ENCODE results near the gene ERVV-1.
"Not testable (repeated sequence)": the region's sequence is repeated elsewhere in the genome, so short reads cannot be mapped to it uniquely, and the experiment has no call there.

Gene ERVV-1

DNA sequence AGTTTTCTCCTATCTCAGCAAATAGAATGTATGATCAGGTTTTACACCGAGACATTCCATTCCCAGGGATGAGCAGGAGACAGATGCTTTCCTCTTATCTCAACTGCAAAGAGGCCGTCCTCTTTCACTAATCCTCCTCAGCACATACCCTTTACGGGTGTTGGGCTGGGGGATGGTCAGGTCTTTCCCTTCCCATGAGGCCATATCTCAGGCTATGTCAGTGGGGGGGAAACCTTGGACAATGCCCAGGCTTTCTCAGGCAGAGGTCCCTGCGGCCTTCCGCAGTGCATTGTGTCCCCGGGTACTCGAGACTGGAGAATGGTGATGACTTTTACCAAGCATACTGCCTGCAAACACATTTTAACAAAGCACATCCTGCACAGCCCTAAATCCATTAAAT is 14.6 kb downstream of the ERVV-1 start:
- DNase-seq (ENCODE audit: low spot score): not testable (repeated sequence)

DNA sequence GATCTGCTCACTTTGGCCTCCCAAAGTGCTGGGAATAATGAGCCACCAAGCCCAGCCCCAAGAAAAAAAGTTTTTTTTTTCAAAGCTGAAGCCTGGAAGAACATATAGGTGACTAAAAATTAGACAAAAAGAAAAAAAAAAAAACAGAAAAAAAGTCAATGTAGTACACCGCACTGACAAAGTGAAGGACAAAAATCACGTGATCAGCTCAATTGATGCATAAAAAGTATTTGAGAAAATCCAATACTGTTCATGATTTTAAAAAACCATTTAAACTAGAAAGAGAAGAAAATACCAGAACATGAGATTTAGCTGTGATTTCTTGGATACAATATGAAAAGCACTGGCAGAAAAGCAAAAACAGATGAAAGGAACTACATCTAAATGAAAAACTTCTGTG is 20.3 kb downstream of the ERVV-1 start:
- DNase-seq (ENCODE audit: low spot score): no peak

DNA sequence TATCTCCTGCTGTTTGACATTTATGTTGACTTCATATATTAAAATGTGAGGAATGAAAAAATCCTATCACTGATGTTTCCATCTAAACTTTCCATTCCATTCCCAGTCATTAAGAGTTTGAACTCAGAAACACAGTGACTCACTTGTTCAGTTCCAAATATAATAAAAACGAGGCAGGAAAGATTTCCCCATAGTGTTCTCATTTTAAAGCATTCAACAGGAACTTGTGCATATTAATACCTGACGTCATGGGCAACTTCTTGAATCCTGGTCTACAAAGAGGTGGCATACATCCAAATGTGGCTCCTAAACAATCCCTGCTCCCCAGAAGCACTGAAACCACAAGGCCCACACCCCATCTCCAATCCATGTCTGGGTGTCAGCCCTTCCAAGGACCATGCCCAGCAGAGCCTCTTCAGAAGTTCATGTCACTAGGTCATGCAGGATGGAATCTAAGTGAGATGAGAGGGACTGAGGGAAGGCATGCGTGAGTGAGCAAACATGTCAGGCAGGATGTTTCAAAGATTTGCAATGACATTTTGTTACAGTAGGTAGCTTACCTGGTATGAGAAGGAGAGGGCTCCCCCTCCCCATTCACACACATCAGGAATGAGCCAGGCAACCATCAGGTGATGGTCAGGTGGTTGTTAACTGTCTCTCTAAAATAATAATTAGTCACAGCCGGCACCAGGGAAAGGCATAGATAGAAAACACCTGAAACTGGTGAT is 21.4 kb downstream of the ERVV-1 start:
- DNase-seq (ENCODE audit: low spot score): no peak

DNA sequence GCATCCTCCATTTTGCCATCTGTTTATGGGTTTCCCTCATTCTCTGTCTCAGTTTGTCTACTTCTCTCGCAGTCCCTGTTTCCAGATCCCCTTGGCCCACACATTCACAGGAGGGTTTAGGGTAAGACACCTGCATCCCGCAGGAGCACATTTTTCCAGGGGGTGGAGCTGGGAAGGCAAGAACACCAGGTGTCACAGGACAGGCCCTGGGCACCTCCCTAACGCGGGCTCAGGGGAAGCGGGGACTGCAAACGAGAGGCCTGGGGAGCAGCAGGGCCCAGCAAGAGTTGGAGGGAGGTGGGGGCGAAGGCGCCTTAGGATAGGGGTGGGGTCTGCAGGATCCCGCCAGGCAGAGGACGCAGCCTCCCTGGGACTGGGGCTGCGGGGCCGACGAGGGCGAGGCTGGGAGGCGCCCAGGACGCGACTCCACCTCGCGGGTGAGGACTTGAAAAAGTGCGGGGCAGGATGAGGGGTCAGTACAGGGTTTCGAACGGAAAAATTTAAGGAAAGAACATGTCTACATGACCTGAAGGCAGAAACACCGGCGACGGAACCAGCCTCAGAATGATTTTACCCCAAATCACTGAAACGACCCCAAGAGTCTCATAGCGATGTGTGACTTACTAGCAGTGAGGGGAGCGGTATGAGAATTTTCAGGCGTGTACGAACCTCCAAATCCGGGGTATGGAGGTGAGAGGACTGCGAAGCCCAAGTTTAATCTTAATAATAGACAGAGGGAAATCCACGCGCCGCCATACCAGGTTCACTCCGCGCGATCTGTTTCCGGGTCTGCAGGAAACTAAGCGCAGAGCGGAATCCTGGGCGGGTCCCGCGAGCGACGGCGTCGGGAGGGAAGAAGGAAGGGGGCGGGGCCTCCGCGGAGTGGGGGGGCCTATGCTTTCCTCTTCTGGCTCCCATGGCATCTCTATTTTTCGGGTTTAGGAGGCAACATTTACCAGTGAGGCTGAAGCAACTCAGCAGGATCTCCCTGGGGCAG is 23.7 kb downstream of the ERVV-1 start:
- DNase-seq (ENCODE audit: low spot score): no peak

DNA sequence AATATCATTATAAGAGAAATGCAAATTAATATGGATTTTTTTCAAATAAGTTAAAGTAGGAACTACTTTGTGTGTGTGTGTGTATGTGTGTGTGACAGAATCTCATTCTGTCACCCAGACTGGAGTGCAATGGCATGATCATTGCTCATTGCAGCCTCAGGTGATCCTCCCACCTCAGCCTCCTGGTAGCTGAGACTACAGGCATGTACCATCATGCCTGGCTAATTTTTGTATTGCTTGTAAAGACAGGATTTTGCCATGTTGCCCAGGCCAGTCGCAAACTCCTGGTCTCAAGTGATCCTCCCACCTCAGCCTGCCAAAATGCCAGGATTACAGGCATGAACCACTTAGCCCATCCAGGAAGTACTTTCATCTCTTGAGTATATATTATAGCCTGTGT is 27.6 kb downstream of the ERVV-1 start:
- DNase-seq (ENCODE audit: low spot score): no peak

DNA sequence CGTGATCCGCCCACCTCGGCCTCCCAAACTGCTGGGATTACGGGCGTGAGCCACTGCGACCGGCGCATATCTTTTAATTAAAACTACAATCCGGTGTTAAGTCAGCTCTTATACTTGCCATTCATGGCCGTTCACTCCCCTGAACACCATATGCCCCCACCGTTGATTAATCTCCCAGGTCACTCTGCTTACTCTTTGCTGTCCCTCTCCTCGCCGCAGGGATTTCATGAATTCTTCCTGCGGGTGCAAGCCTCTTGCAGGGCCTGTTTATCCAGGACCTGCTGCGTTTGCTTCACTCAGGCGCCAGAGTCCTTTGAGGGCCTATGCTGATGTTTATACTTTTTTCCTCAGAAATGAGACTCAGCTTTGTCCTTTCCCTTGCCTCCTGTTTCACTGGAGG is 31.8 kb downstream of the ERVV-1 start:
- DNase-seq (ENCODE audit: low spot score): no peak

DNA sequence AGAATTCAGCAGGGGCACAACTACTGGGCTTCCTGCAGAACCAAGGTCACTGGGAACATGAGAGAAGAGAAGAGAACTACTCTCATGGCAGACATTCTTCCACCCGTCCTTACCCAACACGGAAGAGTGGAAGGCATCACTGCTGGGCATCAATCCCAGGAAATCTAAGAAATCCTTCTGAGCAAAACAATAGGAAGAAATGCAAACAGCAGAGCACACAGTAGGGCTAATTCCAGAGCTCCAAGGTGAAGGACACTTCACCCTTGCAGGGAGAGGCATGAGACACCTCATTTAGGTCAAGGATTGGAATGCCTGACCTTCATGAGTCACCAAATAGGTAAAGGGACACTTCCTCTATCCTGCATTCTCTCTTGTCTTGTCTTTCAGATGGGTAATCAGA is 33.7 kb downstream of the ERVV-1 start:
- no peak for DNase-seq (ENCODE audit: low spot score)

DNA sequence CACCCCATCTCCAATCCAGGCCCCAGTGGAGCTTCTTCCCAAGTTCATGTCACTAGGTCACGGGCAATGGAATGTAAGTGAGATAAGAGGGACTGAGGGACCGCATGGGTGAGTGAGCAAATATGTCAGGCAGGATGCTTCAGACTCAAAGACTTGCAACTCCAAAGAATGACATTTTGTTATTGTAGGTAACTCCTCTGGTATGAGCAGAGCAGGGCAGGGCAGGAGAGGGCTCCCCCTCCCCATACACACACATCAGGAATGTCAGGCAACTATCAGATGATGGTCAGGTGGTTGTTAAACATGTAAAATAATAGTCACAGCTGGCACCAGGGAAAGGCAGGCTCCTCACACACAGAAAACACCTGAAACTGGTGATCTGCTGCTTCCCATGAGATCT is 41.4 kb downstream of the ERVV-1 start:
- DNase-seq (ENCODE audit: low spot score): no peak

DNA sequence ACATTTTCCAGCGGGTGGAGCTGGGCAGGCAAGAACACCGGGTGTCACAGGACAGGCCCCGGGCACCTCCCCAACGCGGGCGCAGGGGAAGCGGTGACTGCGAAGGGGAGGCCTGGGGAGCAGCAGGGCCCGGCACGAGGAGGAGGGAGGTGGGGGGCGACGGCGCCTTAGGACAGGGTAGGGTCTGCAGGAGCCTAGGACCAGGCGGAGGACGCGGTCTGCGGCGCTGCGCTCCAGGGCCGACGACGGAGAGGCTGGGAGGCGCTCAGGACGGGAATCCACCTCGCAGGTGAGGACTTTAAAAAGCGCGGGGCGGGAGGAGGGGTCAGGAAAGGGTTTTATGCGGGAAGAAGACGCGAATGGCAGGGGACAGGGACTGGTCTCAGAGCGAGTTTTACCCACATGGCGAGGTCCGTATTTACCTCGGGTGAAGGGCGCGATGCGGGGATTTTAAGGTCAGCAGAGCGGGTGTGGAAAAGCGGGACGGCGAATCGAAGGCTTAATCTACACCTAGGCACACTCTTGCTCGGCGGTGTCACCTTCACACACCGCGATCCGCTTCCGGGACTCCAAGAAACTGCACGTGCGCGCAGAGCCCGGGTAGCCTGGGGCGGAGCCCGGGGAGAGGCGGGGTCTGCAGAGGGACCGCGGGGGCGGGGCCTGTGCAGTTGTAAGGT is 44.3 kb downstream of the ERVV-1 start:
- DNase-seq (ENCODE audit: low spot score): no peak
